Gastroesophageal sphincter (tissue), 4 donors: Measurements from ENCODE around the gene PLA2G2A. TPM values are rescaled to one million over a fixed set of nuclear protein-coding genes. Genes with fewer than 3 reads are reported as not detected.
A peak's percentile ranks its signal among the peaks of the same experiment; 100 is the strongest.
"Not testable (repeated sequence)": the region's sequence is repeated elsewhere in the genome, so short reads cannot be mapped to it uniquely, and the experiment has no call there.

Experiments used
- ATAC-seq: fragments of 150-250 bp; one replicate; pipeline ENCODE4 v1.9.1; 2016; ENCODE audit warnings: mild to moderate bottlenecking, moderate library complexity
- H3K27ac ChIP-seq, 4 donors: fragments of 200-600 bp; sonication (generic) in 3 of 4; 1 replicate in 3 of 4; 2 replicates in 1 of 4; pipeline ENCODE4 v1.5.1; 2016 to 2019
- H3K27me3 ChIP-seq: fragments of 200-600 bp; sonication (generic); one replicate; pipeline ENCODE4 v1.5.1; 2019
- H3K36me3 ChIP-seq, 2 donors: fragments of 200-600 bp; sonication (generic); one replicate each; pipeline ENCODE4 v1.5.1; 2019; ENCODE audit warnings: control low read depth in 1 of 2
- H3K4me1 ChIP-seq, 3 donors: fragments of 200-600 bp; sonication (generic); 1 replicate in 2 of 3; 2 replicates in 1 of 3; pipeline ENCODE4 v1.5.1; 2016 to 2019; ENCODE audit warnings: control low read depth in 2 of 3
- H3K4me3 ChIP-seq, 2 donors: fragments of 200-600 bp; sonication (generic); one replicate each; pipeline ENCODE4 v1.5.1; 2019; ENCODE audit warnings: mild to moderate bottlenecking in 1 of 2, moderate library complexity in 1 of 2
- H3K9me3 ChIP-seq, 3 donors: fragments of 200-600 bp; sonication (generic); one replicate each; pipeline ENCODE4 v1.5.1; 2017 to 2019; ENCODE audit warnings: control low read depth in 2 of 3
- EP300 ChIP-seq: sonication (generic); formaldehyde crosslinking; IDR thresholded peaks from one replicate; pipeline ENCODE4 v1.6.1; 2017; ENCODE audit warnings: antibody characterized with exemption, mild to moderate bottlenecking
- POLR2A ChIP-seq, 2 donors: fragments of 450-650 bp; IDR thresholded peaks; one replicate each; pipeline ENCODE4 v1.6.1; 2017; ENCODE audit warnings: antibody characterized with exemption in 2 of 2, mild to moderate bottlenecking in 2 of 2, moderate library complexity in 1 of 2
- POLR2AphosphoS5 ChIP-seq: sonication (generic); formaldehyde crosslinking; IDR thresholded peaks from one replicate; pipeline ENCODE4 v1.6.1; 2017; ENCODE audit warnings: antibody characterized with exemption
- WGBS, 2 donors: methylation state at CpG; one replicate each; pipeline ENCODE4 v1.1.5; 2018; ENCODE audit warnings: low coverage in 1 of 2; 5-methylcytosine and 5-hydroxymethylcytosine counted together
- total RNA-seq, 4 donors: library from RNA; depleted of rRNA; stranded (reverse); fragments of >200 nt; gene quantifications; one replicate each; pipeline ENCODE4 v1.1.0, GENCODE V29; 2016
- TF ChIP-seq, protein P1 (sequence below), 4 experiments: fragments of 200-600 bp in 2 of 4; fragments of 450-650 bp in 2 of 4; sonication (generic) in 1 of 4; IDR thresholded peaks; one replicate each; pipeline ENCODE4 v1.5.1; 2017 to 2019; ENCODE audit warnings: antibody characterized with exemption in 4 of 4, mild to moderate bottlenecking in 2 of 4, moderate library complexity in 2 of 4

The PLA2G2A gene
- total RNA-seq, 4 donors from 2014 or later = 16.5 to 300 (median 96.0) TPM

DNA sequence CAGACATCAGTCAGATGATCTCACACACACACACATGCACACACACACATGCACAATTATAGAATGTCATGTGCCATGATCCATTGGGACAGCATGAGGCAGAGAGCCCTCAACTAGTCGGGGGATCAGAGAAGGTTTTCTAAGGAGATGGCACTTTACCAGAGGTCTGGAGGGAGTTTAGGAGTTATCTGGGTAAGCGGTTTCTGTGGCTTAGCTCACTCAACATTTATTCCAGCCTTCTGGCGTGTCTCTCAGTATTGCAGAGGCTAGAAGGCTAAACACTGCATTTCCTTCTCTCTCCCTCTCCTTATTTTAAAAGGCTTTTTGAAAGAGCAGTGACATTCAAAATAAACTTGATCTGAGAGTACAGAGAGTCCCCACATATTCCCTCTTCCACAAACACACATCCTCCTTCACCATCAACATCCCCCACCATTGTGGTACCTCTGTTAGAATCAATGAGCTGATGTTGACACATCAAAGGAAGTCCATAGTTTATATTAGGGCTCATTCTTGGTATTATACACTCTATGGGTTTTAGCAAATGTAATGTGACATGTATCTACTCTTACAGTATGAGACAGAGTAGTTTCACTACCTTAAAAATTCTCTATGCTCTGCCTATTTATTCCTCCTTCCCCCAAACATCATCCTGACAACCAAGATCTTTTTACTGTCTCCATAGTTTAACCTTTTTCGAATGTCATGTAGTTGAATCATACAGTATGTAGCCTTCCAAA, 9.0 kb upstream of the PLA2G2A start:
- WGBS, 2 donors = 45 to 81% methylated on average over 4 of the region's 4 CpGs
- TF ChIP-seq, protein P1, sequence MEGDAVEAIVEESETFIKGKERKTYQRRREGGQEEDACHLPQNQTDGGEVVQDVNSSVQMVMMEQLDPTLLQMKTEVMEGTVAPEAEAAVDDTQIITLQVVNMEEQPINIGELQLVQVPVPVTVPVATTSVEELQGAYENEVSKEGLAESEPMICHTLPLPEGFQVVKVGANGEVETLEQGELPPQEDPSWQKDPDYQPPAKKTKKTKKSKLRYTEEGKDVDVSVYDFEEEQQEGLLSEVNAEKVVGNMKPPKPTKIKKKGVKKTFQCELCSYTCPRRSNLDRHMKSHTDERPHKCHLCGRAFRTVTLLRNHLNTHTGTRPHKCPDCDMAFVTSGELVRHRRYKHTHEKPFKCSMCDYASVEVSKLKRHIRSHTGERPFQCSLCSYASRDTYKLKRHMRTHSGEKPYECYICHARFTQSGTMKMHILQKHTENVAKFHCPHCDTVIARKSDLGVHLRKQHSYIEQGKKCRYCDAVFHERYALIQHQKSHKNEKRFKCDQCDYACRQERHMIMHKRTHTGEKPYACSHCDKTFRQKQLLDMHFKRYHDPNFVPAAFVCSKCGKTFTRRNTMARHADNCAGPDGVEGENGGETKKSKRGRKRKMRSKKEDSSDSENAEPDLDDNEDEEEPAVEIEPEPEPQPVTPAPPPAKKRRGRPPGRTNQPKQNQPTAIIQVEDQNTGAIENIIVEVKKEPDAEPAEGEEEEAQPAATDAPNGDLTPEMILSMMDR (IDR thresholded peaks at IDR 0.05) = no peak
- TF ChIP-seq EP300 = no peak
- no peak for TF ChIP-seq POLR2A (IDR thresholded peaks at IDR 0.05)
- TF ChIP-seq POLR2AphosphoS5 = no peak
- no peaks in the 10 kb centered on the region for H3K36me3 ChIP-seq
- no peak overlapping the region for H3K4me3 ChIP-seq
- no peaks in the 10 kb centered on the region for H3K4me1 ChIP-seq
- no peak for ATAC-seq
- no peak overlapping the region for H3K27ac ChIP-seq
- no peaks in the 10 kb centered on the region for H3K9me3 ChIP-seq
- no peaks in the 10 kb centered on the region for H3K27me3 ChIP-seq

DNA sequence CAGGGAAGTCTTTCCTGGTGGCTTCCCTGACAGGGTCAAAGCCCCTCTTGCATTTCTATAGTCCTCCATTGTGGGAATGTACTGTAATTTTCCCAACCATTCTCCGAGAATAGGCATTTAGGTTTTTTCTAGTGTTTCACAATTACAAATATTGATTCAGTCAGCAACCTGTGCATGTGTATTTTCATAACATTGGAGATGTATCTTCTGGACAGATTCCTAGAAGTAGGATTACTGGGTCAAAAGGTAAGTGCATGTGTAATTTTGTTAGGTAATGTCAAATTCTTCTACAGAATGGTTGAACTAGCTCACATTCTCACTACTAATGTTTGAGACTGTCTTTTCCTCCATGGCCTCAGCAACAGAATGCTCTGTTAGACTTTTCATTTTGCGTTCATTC, 8.3 kb upstream of the PLA2G2A start:
- Histone ChIP-seq H3K4me1 (no peaks in the 10 kb centered on the region), H3K27me3 (no peaks in the 10 kb centered on the region), H3K4me3 (no peak overlapping the region), H3K27ac (no peak overlapping the region), H3K9me3 (no peaks in the 10 kb centered on the region), H3K36me3 (no peaks in the 10 kb centered on the region)
- TF ChIP-seq, protein P1 (IDR thresholded peaks at IDR 0.05) = no peak
- no peak for TF ChIP-seq POLR2A (IDR thresholded peaks at IDR 0.05)
- no peak for TF ChIP-seq POLR2AphosphoS5
- TF ChIP-seq EP300 = no peak
- ATAC-seq = no peak
- 74 to 89% methylated on average over 2 of the region's 2 CpGs for WGBS, 2 donors

DNA sequence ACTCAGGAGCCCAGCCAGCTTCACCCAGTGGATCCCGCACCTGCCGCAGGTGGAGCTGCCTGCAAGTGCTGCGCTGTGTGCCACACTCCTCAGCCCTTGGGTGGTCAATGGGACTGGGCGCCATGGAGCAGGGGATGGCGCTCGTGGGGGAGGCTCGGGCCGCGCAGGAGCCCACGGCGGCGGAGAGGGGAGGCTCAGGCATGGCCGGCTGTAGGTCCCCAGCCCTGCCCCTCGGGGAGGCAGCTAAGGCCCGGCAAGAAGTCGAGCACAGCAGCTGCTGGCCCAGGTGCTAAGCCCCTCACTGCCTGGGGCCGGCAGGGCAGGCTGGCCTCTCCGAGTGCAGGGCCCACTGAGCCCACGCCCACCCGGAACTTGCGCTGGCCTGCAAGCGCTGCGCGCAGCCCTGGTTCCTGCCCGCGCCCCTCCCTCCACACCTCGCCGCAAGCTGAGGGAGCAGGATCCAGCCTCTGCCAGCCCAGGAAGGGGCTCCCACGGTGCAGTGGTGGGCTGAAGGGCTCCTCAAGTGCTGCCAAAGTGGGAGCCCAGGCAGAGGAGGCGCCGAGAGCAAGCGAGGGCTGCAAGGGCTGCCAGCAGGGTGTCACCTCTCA, 5.1 kb upstream of the PLA2G2A start:
- not testable (repeated sequence) for H3K9me3 ChIP-seq, ATAC-seq, H3K36me3 ChIP-seq, H3K4me3 ChIP-seq, H3K27me3 ChIP-seq, H3K27ac ChIP-seq
- H3K4me1 ChIP-seq = peaks cover 0 to 29% (median 9%) of the 10 kb centered on the region in 3 donors
- WGBS, 2 donors = 85% methylated on average over 7 of the region's 32 CpGs; no CpG with 5 or more reads in 1 of the 2 donors

DNA sequence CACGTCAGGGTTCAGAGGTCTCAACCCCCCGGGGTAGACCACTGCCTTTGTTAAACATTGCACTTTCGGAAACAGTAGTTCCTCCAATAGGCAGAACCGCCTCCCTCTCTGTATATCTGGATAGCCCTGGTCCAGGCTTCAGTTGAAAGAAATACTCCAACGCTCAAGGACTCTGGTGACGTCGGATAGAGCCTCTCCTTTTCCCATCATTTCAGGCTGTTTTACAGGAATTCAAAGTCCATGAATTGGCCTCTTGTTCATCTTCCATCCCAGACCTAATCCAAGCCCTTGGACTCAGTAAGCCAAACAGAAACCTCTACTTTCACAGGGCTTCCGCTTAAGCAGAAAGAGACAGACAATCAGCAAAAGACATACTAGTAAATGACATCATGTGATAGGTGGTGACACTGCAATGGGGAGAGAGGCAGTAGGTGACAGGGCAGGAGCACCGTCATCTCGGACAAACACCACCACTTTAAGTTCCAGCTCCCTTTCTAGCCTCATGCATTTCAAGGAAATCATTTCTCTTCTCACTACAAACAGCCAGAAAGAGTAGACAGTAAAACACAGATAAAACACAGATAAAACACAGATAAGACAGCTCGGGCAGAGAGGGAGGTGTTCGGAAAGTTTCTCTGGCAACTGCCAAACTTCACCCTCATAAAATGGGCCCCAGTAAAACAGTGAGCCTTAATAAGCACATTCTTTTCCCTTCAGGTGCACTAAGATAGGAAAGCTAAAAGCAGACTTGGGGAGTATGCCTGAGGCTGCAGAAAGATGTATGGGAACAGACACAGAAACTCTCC, 2.3 kb upstream of the PLA2G2A start:
- Histone ChIP-seq H3K27me3 (no peaks in the 10 kb centered on the region), H3K36me3 (no peaks in the 10 kb centered on the region), H3K4me1 (peaks cover 0 to 32% (median 9%) of the 10 kb centered on the region in 3 donors), H3K9me3 (no peaks in the 10 kb centered on the region), H3K4me3 (no peak overlapping the region), H3K27ac (peak overlapping the region in 1 of 4 donors; percentile 32)
- TF ChIP-seq EP300 (no peak), POLR2AphosphoS5 (peak; percentile 7), POLR2A (IDR thresholded peaks at IDR 0.05) (no peak)
- no peak for ATAC-seq
- WGBS, 2 donors = 47 to 65% methylated on average over 6 to 12 of the region's 12 CpGs

DNA sequence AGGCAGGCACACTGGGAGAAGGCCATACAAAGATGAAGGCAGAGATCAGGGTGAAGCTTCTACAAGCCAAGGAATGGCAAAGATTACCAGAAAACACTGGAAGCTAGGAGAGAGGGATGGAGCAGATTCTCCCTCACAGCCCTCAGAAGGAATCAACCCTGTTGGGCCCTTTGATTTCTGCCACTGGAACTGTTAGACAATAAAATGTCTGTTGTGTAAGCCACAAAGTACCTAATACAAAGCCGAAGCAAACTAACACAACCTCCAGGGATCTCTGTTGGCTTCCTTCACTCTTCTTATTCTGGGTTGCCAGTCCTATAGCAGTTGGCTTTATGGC, 1.7 kb upstream of the PLA2G2A start:
- no peaks in the 10 kb centered on the region for H3K36me3 ChIP-seq
- TF ChIP-seq EP300 (no peak), POLR2A (IDR thresholded peaks at IDR 0.05) (no peak), POLR2AphosphoS5 (no peak)
- TF ChIP-seq, protein P1 (IDR thresholded peaks at IDR 0.05) = no peak
- ATAC-seq = no peak
- peaks cover 0 to 32% (median 9%) of the 10 kb centered on the region in 3 donors for H3K4me1 ChIP-seq
- WGBS, 2 donors = 78% methylated on average over 1 of the region's 1 CpG; no CpG with 5 or more reads in 1 of the 2 donors
- no peaks in the 10 kb centered on the region for H3K27me3 ChIP-seq
- H3K27ac ChIP-seq = peak overlapping the region in 2 of 4 donors; percentile 32 to 40
- H3K4me3 ChIP-seq = no peak overlapping the region
- no peaks in the 10 kb centered on the region for H3K9me3 ChIP-seq
